ENCODE data around the gene MRPL53. TPM values are rescaled to one million over a fixed set of nuclear protein-coding genes. Genes with fewer than 3 reads are reported as not detected.

MRPL53 gene
- total and polyA plus RNA-seq, 2 of the 13 experiments (the other 11 are each of a cell fraction or from before 2014, with no cell fraction given) = 34.3 to 51.9 TPM

- TF ChIP-seq ZNF276 (CRISPR knock-in tag; IDR thresholded peaks at IDR 0.05; ENCODE audit: low read depth) (peak; percentile 32; the same call in 1 of the 2 replicates), KDM3A (CRISPR knock-in tag; IDR thresholded peaks at IDR 0.05; ENCODE audit: low read depth) (peak; percentile 80; the same call in 1 of the 2 replicates), ATF1 (CRISPR knock-in tag; IDR thresholded peaks at IDR 0.05) (no peak), ZBTB49 (CRISPR knock-in tag; IDR thresholded peaks at IDR 0.05; ENCODE audit: borderline replicate concordance) (no peak), ZNF614 (CRISPR knock-in tag; IDR thresholded peaks at IDR 0.05; ENCODE audit: borderline replicate concordance) (peak; percentile 48; the same call in 1 of the 2 replicates), SNAPC5 (CRISPR knock-in tag; IDR thresholded peaks at IDR 0.05; ENCODE audit: borderline replicate concordance) (no peak), SIN3B (IDR thresholded peaks at IDR 0.05; ENCODE audit: low read length) (no peak), RBM22 (optimal IDR thresholded peaks at IDR 0.05; ENCODE audit: low read length) (peak; percentile 92), ZNF260 (CRISPR knock-in tag; IDR thresholded peaks at IDR 0.05; ENCODE audit: borderline replicate concordance, low read depth) (no peak), SRSF1 (optimal IDR thresholded peaks at IDR 0.05; ENCODE audit: low read depth, low read length) (peak; percentile 90), BATF2 (CRISPR knock-in tag; IDR thresholded peaks at IDR 0.05) (no peak), ATF5 (CRISPR knock-in tag; IDR thresholded peaks at IDR 0.05; ENCODE audit: low read depth) (no peak), IRF9 (CRISPR knock-in tag; IDR thresholded peaks at IDR 0.05; ENCODE audit: borderline replicate concordance) (peak; percentile 84), CBX1 (IDR thresholded peaks at IDR 0.05; ENCODE audit: low read depth) (peak; percentile 42), SCMH1 (CRISPR knock-in tag; IDR thresholded peaks at IDR 0.05; ENCODE audit: borderline replicate concordance) (no peak), NCOR1 (IDR thresholded peaks at IDR 0.05; ENCODE audit: borderline replicate concordance, low read length) (no peak; the same call in 1 of the 2 replicates), ZNF747 (CRISPR knock-in tag; IDR thresholded peaks at IDR 0.05; ENCODE audit: borderline replicate concordance) (peak; percentile 63; the same call in 1 of the 2 replicates), MNT (IDR thresholded peaks at IDR 0.05) (no peak)
Observed at GRCh38 chr2:74502720-74503505, 30.4 kb upstream of the MRPL53 start (continued).

Measured in HepG2 (cell line).